H1 (cell line): ENCODE results near the gene AGAP1. TPM values are rescaled to one million over a fixed set of nuclear protein-coding genes. Genes with fewer than 3 reads are reported as not detected.

Source experiments
- CTCF ChIA-PET: fragments of 300-600 bp; sonication (Branson Sonifier 250); formaldehyde crosslinking; loops from one replicate; lab custom pipeline; 2021; ENCODE audit not compliant: partially characterized antibody; lab: Charles Lee
- POLR2A ChIA-PET: fragments of 300-600 bp; sonication (Branson Sonifier 250); formaldehyde crosslinking; loops from one replicate; lab custom pipeline; 2021; ENCODE audit warnings: inconsistent platforms; ENCODE audit not compliant: partially characterized antibody; lab: Charles Lee
- DNase-seq, 2 experiments: peaks; one replicate each; pipeline versions ENCODE4 v3.0.0 to v3.0.0-alpha.2; 2010 to 2022; ENCODE audit warnings: low spot score in 2 of 2, low read depth in 1 of 2, mixed read lengths in 1 of 2
- FAIRE-seq: peaks from 2 replicates; lab custom pipeline; 2011; peaks lifted over from hg19 to GRCh38; lab: Jason Lieb, UNC
- H2AFZ ChIP-seq: 2 replicates; pipeline ENCODE4 v1.8.1; 2012; ENCODE audit warnings: low read length, inconsistent platforms
- H2AK5ac ChIP-seq: 2 replicates; pipeline ENCODE4 v1.6.1; 2013; ENCODE audit warnings: low read depth, low read length
- H2BK120ac ChIP-seq: replicated peaks from 2 replicates; pipeline ENCODE3; 2013; ENCODE audit warnings: low read depth, low read length, inconsistent platforms
- H2BK12ac ChIP-seq: 2 replicates; pipeline ENCODE4 v1.6.1; 2013; ENCODE audit warnings: low read depth, low read length
- H2BK15ac ChIP-seq: 2 replicates; pipeline ENCODE4 v1.6.1; 2013; ENCODE audit warnings: low read length
- H2BK20ac ChIP-seq: 2 replicates; pipeline ENCODE4 v1.6.1; 2013; ENCODE audit warnings: low read length
- H2BK5ac ChIP-seq: 2 replicates; pipeline ENCODE4 v1.6.1; 2013; ENCODE audit warnings: low read depth, low read length
- H3K14ac ChIP-seq: 2 replicates; pipeline ENCODE4 v1.6.1; 2013; ENCODE audit warnings: inconsistent platforms; ENCODE audit not compliant: insufficient read length
- H3K18ac ChIP-seq: 2 replicates; pipeline ENCODE4 v1.6.1; 2013; ENCODE audit warnings: low read length; ENCODE audit errors: extremely low read depth
- H3K23ac ChIP-seq: 2 replicates; pipeline ENCODE4 v1.6.1; 2013; ENCODE audit warnings: inconsistent platforms; ENCODE audit not compliant: insufficient read length
- H3K23me2 ChIP-seq: 2 replicates; pipeline ENCODE4 v1.6.1; 2013; ENCODE audit warnings: low read depth, low read length
- H3K27ac ChIP-seq: 2 replicates; pipeline ENCODE4 v1.6.1; 2011; ENCODE audit warnings: low read depth, low read length, inconsistent platforms
- H3K27me3 ChIP-seq, 4 experiments: replicated peaks in 1 of 4; 1 replicate in 1 of 4; 2 replicates in 3 of 4; pipeline versions ENCODE4 v1.6.1 to v1.8.1; 2011 to 2013; ENCODE audit warnings: low read length in 3 of 4, mild to moderate bottlenecking in 3 of 4, inconsistent platforms in 2 of 4, mixed read lengths in 2 of 4, moderate library complexity in 1 of 4; ENCODE audit not compliant: control insufficient read depth in 3 of 4, insufficient read depth in 3 of 4; ENCODE audit errors: extremely low read depth in 1 of 4
- H3K36me3 ChIP-seq, 4 experiments: 2 replicates each; pipeline versions ENCODE4 v1.6.1 to v1.8.1; 2011 to 2013; ENCODE audit warnings: mild to moderate bottlenecking in 4 of 4, low read length in 3 of 4, moderate library complexity in 2 of 4, control low read depth in 1 of 4, inconsistent platforms in 1 of 4; ENCODE audit not compliant: insufficient read depth in 4 of 4, control insufficient read depth in 2 of 4
- H3K4ac ChIP-seq: replicated peaks from 2 replicates; pipeline ENCODE3; 2013; ENCODE audit warnings: low read length, low read depth, mixed read lengths, inconsistent platforms; ENCODE audit not compliant: insufficient read length
- H3K4me1 ChIP-seq, 4 experiments: replicated peaks in 1 of 4; 1 replicate in 1 of 4; 2 replicates in 3 of 4; pipeline versions ENCODE4 v1.6.1 to v1.8.1; 2011 to 2013; ENCODE audit warnings: low read length in 3 of 4, inconsistent platforms in 2 of 4, mixed read lengths in 1 of 4; ENCODE audit not compliant: insufficient read depth in 4 of 4, control insufficient read depth in 3 of 4
- H3K4me2 ChIP-seq, 2 experiments: 2 replicates each; pipeline versions ENCODE4 v1.6.1 to v1.8.1; 2011 to 2013; ENCODE audit warnings: low read depth in 2 of 2, low read length in 2 of 2, control low read depth in 1 of 2, inconsistent platforms in 1 of 2, mild to moderate bottlenecking in 1 of 2; ENCODE audit not compliant: insufficient read depth in 1 of 2
- H3K4me3 ChIP-seq, 4 experiments: fragments of 200-600, 300-600 bp in 1 of 4; sonication (generic), shearing (Covaris generic), sonication (Bioruptor Twin) in 1 of 4; 2 replicates each; pipeline versions ENCODE4 v1.5.1 to v1.8.1; 2011 to 2016; ENCODE audit warnings: low read length in 4 of 4, low read depth in 3 of 4, control low read depth in 2 of 4, inconsistent platforms in 2 of 4, mild to moderate bottlenecking in 2 of 4, mixed read lengths in 1 of 4, moderate library complexity in 1 of 4; ENCODE audit not compliant: insufficient read depth in 2 of 4; ENCODE audit errors: extremely low read depth in 1 of 4
- H3K56ac ChIP-seq: replicated peaks from 2 replicates; pipeline ENCODE3; 2013; ENCODE audit warnings: low read depth, mild to moderate bottlenecking, mixed read lengths, low read length, inconsistent platforms; ENCODE audit not compliant: insufficient read length
- H3K79me1 ChIP-seq: 2 replicates; pipeline ENCODE4 v1.6.1; 2013; ENCODE audit warnings: low read depth, low read length, control low read depth
- H3K79me2 ChIP-seq, 2 experiments: 2 replicates each; pipeline versions ENCODE4 v1.6.1 to v1.8.1; 2012 to 2013; ENCODE audit warnings: low read length in 2 of 2, mild to moderate bottlenecking in 2 of 2, inconsistent platforms in 1 of 2; ENCODE audit not compliant: insufficient read depth in 2 of 2, control insufficient read depth in 1 of 2
- H3K9ac ChIP-seq, 4 experiments: replicated peaks in 1 of 4; 1 replicate in 1 of 4; 2 replicates in 3 of 4; pipeline versions ENCODE4 v1.6.1 to v1.8.1; 2011 to 2013; ENCODE audit warnings: low read depth in 3 of 4, low read length in 3 of 4, control low read depth in 2 of 4, mild to moderate bottlenecking in 2 of 4, moderate library complexity in 2 of 4, inconsistent platforms in 1 of 4; ENCODE audit errors: extremely low read depth in 1 of 4
- H3K9me3 ChIP-seq, 2 experiments: 2 replicates each; pipeline versions ENCODE4 v1.6.1 to v1.8.1; 2012 to 2013; ENCODE audit warnings: mild to moderate bottlenecking in 2 of 2, moderate library complexity in 2 of 2, control low read depth in 1 of 2, inconsistent platforms in 1 of 2, low read depth in 1 of 2, low read length in 1 of 2, mixed read lengths in 1 of 2; ENCODE audit not compliant: insufficient read depth in 2 of 2
- H4K20me1 ChIP-seq, 2 experiments: replicated peaks in 1 of 2; 2 replicates each; pipeline versions ENCODE3 to v1.8.1; 2011 to 2013; ENCODE audit warnings: inconsistent platforms in 2 of 2, low read length in 2 of 2, mild to moderate bottlenecking in 1 of 2; ENCODE audit not compliant: insufficient read depth in 2 of 2, control insufficient read depth in 1 of 2
- H4K5ac ChIP-seq: 2 replicates; pipeline ENCODE4 v1.6.1; 2013; ENCODE audit warnings: low read length, low read depth, mixed read lengths, inconsistent platforms; ENCODE audit not compliant: insufficient read length
- H4K8ac ChIP-seq: 2 replicates; pipeline ENCODE4 v1.8.0; 2013; ENCODE audit warnings: mild to moderate bottlenecking, moderate library complexity, low read length, inconsistent platforms; ENCODE audit not compliant: insufficient read depth; ENCODE audit errors: extremely low read depth
- H4K91ac ChIP-seq: replicated peaks from 2 replicates; pipeline ENCODE3; 2013; ENCODE audit warnings: low read length, mixed read lengths, inconsistent platforms; ENCODE audit not compliant: insufficient read length
- BACH1 ChIP-seq: IDR thresholded peaks from 2 replicates; pipeline ENCODE4 v1.6.1; 2012; ENCODE audit warnings: low read length, improper control_type of control experiment
- BRCA1 ChIP-seq: IDR thresholded peaks from 2 replicates; pipeline ENCODE4 v1.6.1; 2012; ENCODE audit warnings: low read depth, low read length, improper control_type of control experiment
- FOSL1 ChIP-seq: IDR thresholded peaks from 2 replicates; pipeline ENCODE4 v1.6.1; 2011; ENCODE audit warnings: mild to moderate bottlenecking, low read depth, low read length, moderate library complexity; ENCODE audit not compliant: insufficient read depth
- KDM4A ChIP-seq: IDR thresholded peaks from one replicate; pipeline ENCODE4 v1.7.1; 2012; ENCODE audit warnings: low read depth, mild to moderate bottlenecking, moderate library complexity, low read length, inconsistent platforms; ENCODE audit not compliant: severe bottlenecking
- KDM5A ChIP-seq: fragments of 200-600 bp; IDR thresholded peaks from 2 replicates; pipeline ENCODE4 v1.7.1; 2012; ENCODE audit warnings: mild to moderate bottlenecking, low read length, inconsistent platforms, mixed read lengths
- MAFK ChIP-seq: IDR thresholded peaks from 2 replicates; pipeline ENCODE4 v1.6.1; 2012; ENCODE audit warnings: low read depth, mild to moderate bottlenecking, improper control_type of control experiment, low read length
- RFX5 ChIP-seq: IDR thresholded peaks from 2 replicates; pipeline ENCODE4 v1.6.1; 2011; ENCODE audit warnings: low read depth, low read length, improper control_type of control experiment, borderline replicate concordance
- SP1 ChIP-seq: IDR thresholded peaks from 2 replicates; pipeline ENCODE4 v1.6.1; 2011; ENCODE audit warnings: low read depth, low read length
- SP4 ChIP-seq: IDR thresholded peaks from 2 replicates; pipeline ENCODE4 v1.6.1; 2012; ENCODE audit warnings: low read length, inconsistent platforms
- WGBS, 2 experiments: shearing (Covaris generic) in 1 of 2; methylation state at CpG; one replicate each; pipeline versions ENCODE4 v1.1.6 to v1.1.7; 2013 to 2015; ENCODE audit warnings: low lambda C conversion rate in 2 of 2, mixed read lengths in 2 of 2, inconsistent platforms in 1 of 2, low coverage in 1 of 2, missing lambda C conversion rate in 1 of 2; ENCODE audit not compliant: insufficient replicate concordance in 2 of 2, insufficient coverage in 1 of 2, insufficient read length in 1 of 2; ENCODE audit errors: extremely low coverage in 1 of 2, missing lambda C conversion rate in 1 of 2; 5-methylcytosine and 5-hydroxymethylcytosine counted together
- polyA plus RNA-seq, 7 experiments: library from polyadenylated mRNA; depleted of rRNA in 3 of 7; stranded (reverse) in 5 of 7; unstranded in 2 of 7; fragments of >200 nt in 5 of 7; fragments of 200-250 nt in 2 of 7; gene quantifications; 1 replicate in 5 of 7; 2 replicates in 1 of 7; 4 replicates in 1 of 7; pipeline versions ENCODE4 v1.2.1 to v1.2.3, GENCODE V29; 2011 to 2013; ENCODE audit warnings: missing spikeins in 2 of 7, mixed read lengths in 2 of 7
- total RNA-seq: library from RNA; stranded (reverse); fragmentation: NEBNext Ultra II Directional; extraction: Animal tissue kit (Norgen Biotek cat#: 25700); gene quantifications from 2 replicates; pipeline ENCODE4 v1.2.1, GENCODE V29; 2021
- TF ChIP-seq, protein P1 (sequence below): IDR thresholded peaks from 2 replicates; pipeline ENCODE4 v1.6.1; 2012; ENCODE audit warnings: inconsistent platforms

Gene AGAP1
- total and polyA plus RNA-seq, 2 of the 8 experiments (the other 6 are each of a cell fraction or from before 2014, with no cell fraction given): 18.1 to 39.4 TPM

- no peak for FAIRE-seq
- CTCF ChIA-PET: no interaction called here
These were observed 404.9 kb downstream of the AGAP1 start for GRCh38 chr2:235898766-235899165.

More at GRCh38 chr2:235898766-235899165, 404.9 kb downstream of the AGAP1 start:
- TF ChIP-seq, protein P1, sequence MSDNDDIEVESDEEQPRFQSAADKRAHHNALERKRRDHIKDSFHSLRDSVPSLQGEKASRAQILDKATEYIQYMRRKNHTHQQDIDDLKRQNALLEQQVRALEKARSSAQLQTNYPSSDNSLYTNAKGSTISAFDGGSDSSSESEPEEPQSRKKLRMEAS: no peak
- no peak for TF ChIP-seq FOSL1
- no peak for TF ChIP-seq BRCA1
- TF ChIP-seq SP1: no peak
- TF ChIP-seq MAFK: no peak
- TF ChIP-seq RFX5: no peak
- no peak for TF ChIP-seq SP4
- no peak for TF ChIP-seq BACH1
- TF ChIP-seq KDM5A: no peak
- no peak for TF ChIP-seq KDM4A
- H3K4me3 ChIP-seq: no peak overlapping the region
- H3K18ac ChIP-seq: no peak overlapping the region
- no peak overlapping the region for H2BK120ac ChIP-seq
- H3K9ac ChIP-seq: no peak overlapping the region
- H2AFZ ChIP-seq: no peak overlapping the region
- DNase-seq: no peak
- no peaks in the 10 kb centered on the region for H3K9me3 ChIP-seq
- H3K56ac ChIP-seq: no peak overlapping the region
- no peak overlapping the region for H3K23ac ChIP-seq
- no peak overlapping the region for H2AK5ac ChIP-seq
- H3K4me1 ChIP-seq: peaks cover 0 to 4% (median 0%) of the 10 kb centered on the region in 4 experiments; a peak in 2 of 7 replicates
- H3K36me3 ChIP-seq: no peaks in the 10 kb centered on the region; a peak in 1 of 8 replicates
- no peak overlapping the region for H2BK5ac ChIP-seq
- no peak overlapping the region for H2BK15ac ChIP-seq
- no peak overlapping the region for H2BK12ac ChIP-seq
- H3K27ac ChIP-seq: no peak overlapping the region
- H3K79me1 ChIP-seq: no peaks in the 10 kb centered on the region
- H3K23me2 ChIP-seq: peaks cover 1% of the 10 kb centered on the region; the same call in 1 of the 2 replicates
- H3K4ac ChIP-seq: no peak overlapping the region
- POLR2A ChIA-PET: no interaction called here
- H3K14ac ChIP-seq: no peak overlapping the region
- H4K5ac ChIP-seq: no peak overlapping the region
- H4K91ac ChIP-seq: no peak overlapping the region
- H3K79me2 ChIP-seq: no peaks in the 10 kb centered on the region
- H4K20me1 ChIP-seq: peaks cover 0 to 2% of the 10 kb centered on the region in 2 experiments
- no peak overlapping the region for H4K8ac ChIP-seq
- H3K27me3 ChIP-seq: no peaks in the 10 kb centered on the region
- WGBS, 2 experiments: 94% methylated on average over 4 of the region's 4 CpGs; no CpG with 5 or more reads in 1 of the 2 experiments
- H2BK20ac ChIP-seq: no peak overlapping the region
- H3K4me2 ChIP-seq: no peak overlapping the region
